ENCODE results near the gene PCDHGC5. TPM values are rescaled to one million over a fixed set of nuclear protein-coding genes. Genes with fewer than 3 reads are reported as not detected.

The PCDHGC5 gene
- 3.9 and 6.6 TPM in 2 replicates for total RNA-seq

DNA sequence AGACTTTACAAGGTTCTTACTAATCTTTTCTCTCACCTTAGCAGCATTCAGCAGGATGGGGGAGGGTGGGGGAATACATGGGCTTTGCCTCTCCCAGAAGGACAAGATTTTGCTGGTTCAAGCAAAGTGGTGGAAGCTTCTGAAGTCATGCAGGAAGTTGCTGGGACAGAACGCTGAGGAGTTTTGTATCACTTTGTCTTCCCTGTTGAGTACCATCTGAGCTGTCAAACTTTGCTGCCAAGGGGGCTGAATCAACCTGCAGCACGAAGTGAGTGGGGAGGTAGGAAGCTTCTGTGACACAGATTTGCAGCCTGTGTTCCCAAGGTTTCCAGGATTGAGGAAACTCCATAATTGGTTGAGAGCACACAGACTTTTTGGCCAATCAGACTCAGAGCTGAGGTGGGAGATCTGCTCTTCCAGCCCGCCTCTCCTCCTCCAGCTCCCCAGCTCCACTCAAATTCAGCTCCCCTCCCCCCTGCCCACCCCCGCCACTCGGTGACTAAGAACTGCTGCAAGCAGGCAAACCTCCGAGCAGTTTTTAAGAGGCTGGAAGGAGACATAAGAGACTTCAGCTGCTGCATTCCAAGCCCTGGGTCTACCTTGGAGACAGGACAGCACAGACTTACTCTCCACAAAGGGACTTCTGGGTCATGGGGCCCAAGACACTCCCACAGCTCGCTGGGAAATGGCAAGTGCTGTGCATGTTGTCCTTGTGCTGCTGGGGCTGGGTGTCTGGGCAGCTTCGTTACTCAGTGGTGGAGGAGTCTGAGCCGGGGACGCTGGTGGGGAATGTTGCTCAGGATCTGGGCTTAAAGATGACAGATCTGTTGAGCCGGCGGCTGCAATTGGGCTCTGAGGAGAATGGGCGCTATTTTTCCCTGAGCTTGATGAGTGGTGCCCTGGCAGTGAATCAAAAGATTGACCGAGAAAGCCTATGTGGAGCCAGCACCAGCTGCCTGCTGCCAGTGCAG is at the start of gene PCDHGC5:
TSS of gene PCDHGC5 (plus strand) at position 491 of the 971 bp plus-strand sequence. CDS start at position 651, 160 bp downstream.

GRCh38 chr5:141475625-141476131 is 13.2 kb upstream of the PCDHGC5 start, which contains the start of gene PCDHGC3:
Gene PCDHGC3, plus strand, starts transcription at chr5:141475966. Its CDS starts 151 bp downstream, at chr5:141476117.

DNA sequence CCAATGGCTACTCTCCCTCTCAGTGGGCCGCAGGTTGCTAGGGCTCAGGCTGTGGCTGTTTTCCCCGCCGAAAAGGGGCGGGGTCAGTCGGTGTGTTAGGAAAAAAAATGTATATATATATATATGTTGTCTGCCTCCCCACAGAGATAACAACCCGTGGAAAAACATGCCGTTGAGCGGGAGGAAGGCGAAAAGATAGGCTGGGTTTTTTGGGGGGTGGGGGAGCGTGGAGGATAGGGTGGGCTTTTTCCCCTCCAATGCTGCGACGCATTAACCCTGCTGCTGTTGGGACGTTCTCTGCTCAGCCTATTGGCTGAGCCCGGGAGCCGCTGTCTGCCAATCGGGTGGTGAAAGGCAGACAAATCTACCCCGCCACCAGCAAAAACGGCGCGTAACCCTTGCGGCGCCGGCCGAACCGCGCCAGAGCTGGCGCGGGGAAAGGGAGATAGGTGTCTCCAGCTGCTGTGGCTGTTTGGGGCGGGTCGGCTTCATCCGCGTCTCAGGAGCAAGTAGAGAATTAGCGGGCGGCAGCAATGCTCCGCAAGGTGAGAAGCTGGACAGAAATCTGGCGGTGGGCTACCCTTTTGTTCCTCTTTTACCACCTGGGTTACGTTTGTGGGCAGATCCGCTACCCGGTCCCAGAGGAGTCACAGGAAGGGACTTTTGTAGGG is 4.1 kb upstream of the PCDHGC5 start, which contains the start of gene PCDHGC4:
TSS of gene PCDHGC4 (plus strand) at position 390 of the 671 bp plus-strand sequence. CDS start at position 534, 144 bp downstream.

Other genes with a start within 250 kb of the PCDHGC5 start
- under 0.01 and 0.14 TPM in 2 replicates for gene PCDHB15, start 243.7 kb upstream of the PCDHGC5 start, total RNA-seq
- gene SLC25A2, start 185.0 kb upstream of the PCDHGC5 start, total RNA-seq = 0.44 and 2.0 TPM in 2 replicates
- 43.1 and 61.6 TPM in 2 replicates for gene TAF7, start 168.3 kb upstream of the PCDHGC5 start, total RNA-seq
- gene PCDHGA1, start 158.6 kb upstream of the PCDHGC5 start, total RNA-seq = 0.43 and 0.88 TPM in 2 replicates
- 2.0 and 6.3 TPM in 2 replicates for gene PCDHGA2, start 150.3 kb upstream of the PCDHGC5 start, total RNA-seq
- gene PCDHGA3, start 145.3 kb upstream of the PCDHGC5 start, total RNA-seq = 4.0 and 5.5 TPM in 2 replicates
- 1.8 and 1.9 TPM in 2 replicates for gene PCDHGB1, start 139.0 kb upstream of the PCDHGC5 start, total RNA-seq
- gene PCDHGA4, start 134.1 kb upstream of the PCDHGC5 start, total RNA-seq = 5.0 and 6.1 TPM in 2 replicates
- gene PCDHGB2, start 129.1 kb upstream of the PCDHGC5 start, total RNA-seq = 2.2 and 3.1 TPM in 2 replicates
- 1.5 and 1.9 TPM in 2 replicates for gene PCDHGA5, start 124.9 kb upstream of the PCDHGC5 start, total RNA-seq
- 2.6 and 3.3 TPM in 2 replicates for gene PCDHGB3, start 118.8 kb upstream of the PCDHGC5 start, total RNA-seq
- gene PCDHGA6, start 115.2 kb upstream of the PCDHGC5 start, total RNA-seq = 4.3 and 4.8 TPM in 2 replicates
- 4.3 and 7.7 TPM in 2 replicates for gene PCDHGA7, start 106.3 kb upstream of the PCDHGC5 start, total RNA-seq
- 28.2 and 30.4 TPM in 2 replicates for gene PCDHGB4, start 101.4 kb upstream of the PCDHGC5 start, total RNA-seq
- gene PCDHGA8, start 96.4 kb upstream of the PCDHGC5 start, total RNA-seq = 2.4 and 3.3 TPM in 2 replicates
- gene PCDHGB5, start 91.1 kb upstream of the PCDHGC5 start, total RNA-seq = 27.3 and 27.4 TPM in 2 replicates
- gene PCDHGA9, start 86.3 kb upstream of the PCDHGC5 start, total RNA-seq = 4.6 and 6.2 TPM in 2 replicates
- gene PCDHGB6, start 81.1 kb upstream of the PCDHGC5 start, total RNA-seq = 4.3 and 5.3 TPM in 2 replicates
- gene PCDHGA10, start 76.1 kb upstream of the PCDHGC5 start, total RNA-seq = 13.2 and 14.0 TPM in 2 replicates
- gene PCDHGB7, start 71.4 kb upstream of the PCDHGC5 start, total RNA-seq = 7.6 and 14.0 TPM in 2 replicates
- 12.7 and 19.2 TPM in 2 replicates for gene PCDHGA11, start 68.0 kb upstream of the PCDHGC5 start, total RNA-seq
- 30.0 and 37.5 TPM in 2 replicates for gene PCDHGA12, start 58.6 kb upstream of the PCDHGC5 start, total RNA-seq
- gene PCDHGC3, start 13.1 kb upstream of the PCDHGC5 start, total RNA-seq = 81.9 and 107 TPM in 2 replicates
- 4.4 and 5.0 TPM in 2 replicates for gene PCDHGC4, start 4.1 kb upstream of the PCDHGC5 start, total RNA-seq
- gene DIAPH1, start 129.9 kb downstream of the PCDHGC5 start, total RNA-seq = 14.9 and 38.7 TPM in 2 replicates
- 38.1 and 71.7 TPM in 2 replicates for gene HDAC3, start 147.8 kb downstream of the PCDHGC5 start, total RNA-seq
- gene RELL2, start 147.9 kb downstream of the PCDHGC5 start, total RNA-seq = 6.7 and 9.6 TPM in 2 replicates
- gene FCHSD1, start 162.3 kb downstream of the PCDHGC5 start, total RNA-seq = 25.2 and 26.3 TPM in 2 replicates
- 6.1 and 20.0 TPM in 2 replicates for gene ARAP3, start 193.1 kb downstream of the PCDHGC5 start, total RNA-seq

All from placental pericyte (primary cell).